ENCODE results near the gene RNPC3. TPM values are rescaled to one million over a fixed set of nuclear protein-coding genes. Genes with fewer than 3 reads are reported as not detected.

RNPC3 gene
- total and polyA plus RNA-seq, 2 experiments from 2014 or later: 13.4 to 38.2 TPM

- Histone ChIP-seq H3K9me2 (ENCODE audit: insufficient read depth) (peaks cover 2% of the 10 kb centered on the region; the same call in 1 of the 2 replicates), H3F3A (replicated peaks; ENCODE audit: low read depth) (no peaks in the 10 kb centered on the region), H3K79me2 (replicated peaks; ENCODE audit: insufficient read depth) (no peaks in the 10 kb centered on the region), H3K27ac (ENCODE audit: low read depth) (no peak overlapping the region), H4K20me1 (replicated peaks; ENCODE audit: insufficient read depth) (no peaks in the 10 kb centered on the region), H3K4me2 (no peak overlapping the region), H3K4me3 (no peak overlapping the region), H3K27me3 (ENCODE audit: insufficient read depth) (no peaks in the 10 kb centered on the region), H3K4me1 (ENCODE audit: insufficient read depth) (no peaks in the 10 kb centered on the region), H2AFZ (no peak overlapping the region), H3K36me3 (ENCODE audit: insufficient read depth) (no peaks in the 10 kb centered on the region)
- Mint-ChIP-seq H3K27me3 (ENCODE audit: insufficient read depth, low read depth, poor library complexity) (no peaks in the 10 kb centered on the region), H3K27ac (no peak overlapping the region), H3K4me3 (no peak overlapping the region), H3K4me1 (peaks cover 6% of the 10 kb centered on the region; the same call in 2 of the 3 replicates), H3K9me3 (peaks cover 2% of the 10 kb centered on the region; the same call in 2 of the 3 replicates), H3K36me3 (ENCODE audit: low read depth) (no peaks in the 10 kb centered on the region)
- TF ChIP-seq ZNF462 (CRISPR knock-in tag; IDR thresholded peaks at IDR 0.05) (no peak), ETS1 (IDR thresholded peaks at IDR 0.05) (no peak), ZNF114 (CRISPR knock-in tag; IDR thresholded peaks at IDR 0.05) (no peak), NANOG (IDR thresholded peaks at IDR 0.05; ENCODE audit: borderline replicate concordance) (no peak), POLR2AphosphoS5 (IDR thresholded peaks at IDR 0.05; ENCODE audit: low read depth) (no peak), CTCF (conservative IDR thresholded peaks at IDR 0.05; ENCODE audit: low read depth in 2 of 2) (no peak), CREB1 (CRISPR knock-in tag; IDR thresholded peaks at IDR 0.05; ENCODE audit: low read depth) (no peak), STAT1 (IDR thresholded peaks at IDR 0.05; ENCODE audit: unreplicated experiment) (no peak), JUNB (IDR thresholded peaks at IDR 0.05; ENCODE audit: unreplicated experiment) (no peak), EZH2phosphoT487 (IDR thresholded peaks at IDR 0.05; ENCODE audit: unreplicated experiment) (no peak), ZNF331 (CRISPR knock-in tag; IDR thresholded peaks at IDR 0.05; ENCODE audit: low read depth) (no peak), REST (IDR thresholded peaks at IDR 0.05; ENCODE audit: unreplicated experiment) (no peak), EZH2 (IDR thresholded peaks at IDR 0.05; ENCODE audit: low read depth, unreplicated experiment) (no peak)
- DNase-seq (ENCODE audit: low spot score): peak; percentile 17
- no peak for ATAC-seq
These were observed 35.6 kb upstream of the RNPC3 start for GRCh38 chr1:103489935-103490334.
